ENCODE data around the gene P2RX3. TPM values are rescaled to one million over a fixed set of nuclear protein-coding genes. Genes with fewer than 3 reads are reported as not detected.

The P2RX3 gene
- not detected in 2 replicates for total RNA-seq (2014; rRNA removed; shearing (Covaris generic))

GRCh38 chr11:57338142-57338541 is at the start of gene P2RX3:
P2RX3 (plus strand) TSS chr11:57338352; CDS start chr11:57338551, 199 bp downstream.

GRCh38 chr11:57324886-57325734 is 13.0 kb upstream of the P2RX3 start, which contains the start of gene TNKS1BP1:
TNKS1BP1 (minus strand) TSS chr11:57324952; CDS start chr11:57321885, 3,067 bp downstream.

GRCh38 chr11:57335343-57336110 is 2.6 kb upstream of the P2RX3 start, which contains the start of gene SSRP1:
SSRP1 (minus strand) TSS chr11:57335892; CDS start chr11:57335121, 771 bp downstream.

GRCh38 chr11:57380975-57381374 is 42.8 kb downstream of the P2RX3 start, which contains the start of gene PRG3:
PRG3 (minus strand) TSS chr11:57381150; CDS start chr11:57380708, 442 bp downstream.

GRCh38 chr11:57390535-57390934 is 52.4 kb downstream of the P2RX3 start, which contains the start of gene PRG2:
PRG2 (minus strand) TSS chr11:57390650; CDS start chr11:57389944, 706 bp downstream.

Other genes with a start within 250 kb of the P2RX3 start
- not detected in 2 replicates for gene LRRC55, start 156.4 kb upstream of the P2RX3 start, total RNA-seq (2014; rRNA removed; shearing (Covaris generic))
- gene APLNR, start 101.1 kb upstream of the P2RX3 start, total RNA-seq (2014; rRNA removed; shearing (Covaris generic)), result not detected in 2 replicates
- 63.2 and 72.4 TPM in 2 replicates for gene TNKS1BP1, start 13.4 kb upstream of the P2RX3 start, total RNA-seq (2014; rRNA removed; shearing (Covaris generic))
- 340 and 353 TPM in 2 replicates for gene SSRP1, start 2.5 kb upstream of the P2RX3 start, total RNA-seq (2014; rRNA removed; shearing (Covaris generic))
- not detected in 2 replicates for gene PRG3, start 42.8 kb downstream of the P2RX3 start, total RNA-seq (2014; rRNA removed; shearing (Covaris generic))
- 0.58 and 0.64 TPM in 2 replicates for gene PRG2, start 52.3 kb downstream of the P2RX3 start, total RNA-seq (2014; rRNA removed; shearing (Covaris generic))
- 110 and 116 TPM in 2 replicates for gene SLC43A3, start 88.8 kb downstream of the P2RX3 start, total RNA-seq (2014; rRNA removed; shearing (Covaris generic))
- gene RTN4RL2, start 122.2 kb downstream of the P2RX3 start, total RNA-seq (2014; rRNA removed; shearing (Covaris generic)), result 1.2 and 2.3 TPM in 2 replicates
- gene SLC43A1, start 177.3 kb downstream of the P2RX3 start, total RNA-seq (2014; rRNA removed; shearing (Covaris generic)), result 15.6 and 17.5 TPM in 2 replicates
- 144 and 159 TPM in 2 replicates for gene TIMM10, start 192.4 kb downstream of the P2RX3 start, total RNA-seq (2014; rRNA removed; shearing (Covaris generic))
- not detected in 2 replicates for gene SMTNL1, start 199.2 kb downstream of the P2RX3 start, total RNA-seq (2014; rRNA removed; shearing (Covaris generic))
- 48.8 and 52.1 TPM in 2 replicates for gene UBE2L6, start 229.3 kb downstream of the P2RX3 start, total RNA-seq (2014; rRNA removed; shearing (Covaris generic))